ENCODE measurements around the gene PAK4. TPM values are rescaled to one million over a fixed set of nuclear protein-coding genes. Genes with fewer than 3 reads are reported as not detected.
A peak's percentile ranks its signal among the peaks of the same experiment; 100 is the strongest.

Gene PAK4
- polyA plus RNA-seq, 6 donors from 2014 or later, result 0.09 to 2.6 (median 1.7) TPM

- no peaks in the 10 kb centered on the region for H3K27me3 Mint-ChIP-seq
- H3K4me3 Mint-ChIP-seq, result no peak overlapping the region
- no peaks in the 10 kb centered on the region for H3K9me3 Mint-ChIP-seq
- peaks cover 20 to 38% (median 29%) of the 10 kb centered on the region in 3 donors for H3K4me1 Mint-ChIP-seq
- no peaks in the 10 kb centered on the region for H3K36me3 Mint-ChIP-seq
- ATAC-seq (ENCODE audit: low read depth in 2 of 2) (no peak), DNase-seq (no peak)
- no peak overlapping the region for H3K27ac Mint-ChIP-seq
Observed at GRCh38 chr19:39150235-39150634, 24.6 kb downstream of the PAK4 start.

- Mint-ChIP-seq H3K9me3 (no peaks in the 10 kb centered on the region), H3K4me1 (peaks cover 20 to 32% (median 29%) of the 10 kb centered on the region in 3 donors), H3K36me3 (no peaks in the 10 kb centered on the region), H3K27ac (peak overlapping the region in 1 of 6 donors; percentile 68), H3K4me3 (no peak overlapping the region), H3K27me3 (no peaks in the 10 kb centered on the region)
- no peak for ATAC-seq (ENCODE audit: low read depth in 2 of 2)
- no peak for DNase-seq
Observed at GRCh38 chr19:39150807-39151600, 25.4 kb downstream of the PAK4 start.

GRCh38 chr19:39152066-39152465 lies 26.5 kb downstream of the PAK4 start:
- ATAC-seq (ENCODE audit: low read depth in 2 of 2), result no peak
- Mint-ChIP-seq H3K27ac (peak overlapping the region in 1 of 6 donors; percentile 41), H3K9me3 (no peaks in the 10 kb centered on the region), H3K36me3 (no peaks in the 10 kb centered on the region), H3K4me3 (no peak overlapping the region), H3K27me3 (no peaks in the 10 kb centered on the region), H3K4me1 (peaks cover 13 to 25% (median 21%) of the 10 kb centered on the region in 3 donors)
- no peak for DNase-seq

- Mint-ChIP-seq H3K27ac (no peak overlapping the region), H3K4me3 (no peak overlapping the region), H3K36me3 (no peaks in the 10 kb centered on the region), H3K4me1 (peaks cover 19 to 30% (median 28%) of the 10 kb centered on the region in 3 donors), H3K27me3 (no peaks in the 10 kb centered on the region), H3K9me3 (no peaks in the 10 kb centered on the region)
- DNase-seq (no peak), ATAC-seq (ENCODE audit: low read depth in 2 of 2) (no peak)
Observed at GRCh38 chr19:39154100-39154628, 28.6 kb downstream of the PAK4 start.

- ATAC-seq (ENCODE audit: low read depth in 2 of 2) (no peak), DNase-seq (no peak)
- Mint-ChIP-seq H3K27ac (no peak overlapping the region), H3K9me3 (no peaks in the 10 kb centered on the region), H3K36me3 (no peaks in the 10 kb centered on the region), H3K4me3 (no peak overlapping the region), H3K27me3 (no peaks in the 10 kb centered on the region), H3K4me1 (peaks cover 19 to 30% (median 28%) of the 10 kb centered on the region in 3 donors)
Observed at GRCh38 chr19:39154629-39155100, 29.1 kb downstream of the PAK4 start.

- DNase-seq, result no peak
- no peak for ATAC-seq (ENCODE audit: low read depth in 2 of 2)
- H3K27me3 Mint-ChIP-seq, result no peaks in the 10 kb centered on the region
- H3K4me1 Mint-ChIP-seq, result peaks cover 19 to 28% (median 28%) of the 10 kb centered on the region in 3 donors
- no peak overlapping the region for H3K27ac Mint-ChIP-seq
- H3K4me3 Mint-ChIP-seq, result no peak overlapping the region
- no peaks in the 10 kb centered on the region for H3K36me3 Mint-ChIP-seq
- no peaks in the 10 kb centered on the region for H3K9me3 Mint-ChIP-seq
Observed at GRCh38 chr19:39155114-39155700, 29.6 kb downstream of the PAK4 start.

- no peaks in the 10 kb centered on the region for H3K27me3 Mint-ChIP-seq
- DNase-seq (no peak), ATAC-seq (ENCODE audit: low read depth in 2 of 2) (no peak)
- H3K36me3 Mint-ChIP-seq, result no peaks in the 10 kb centered on the region
- no peak overlapping the region for H3K4me3 Mint-ChIP-seq
- H3K4me1 Mint-ChIP-seq, result peaks cover 18 to 27% (median 23%) of the 10 kb centered on the region in 3 donors
- no peaks in the 10 kb centered on the region for H3K9me3 Mint-ChIP-seq
- peak overlapping the region in 1 of 6 donors; percentile 88 for H3K27ac Mint-ChIP-seq
Observed at GRCh38 chr19:39155741-39156140, 30.2 kb downstream of the PAK4 start.

- Mint-ChIP-seq H3K27me3 (no peaks in the 10 kb centered on the region), H3K9me3 (no peaks in the 10 kb centered on the region), H3K4me1 (peaks cover 15 to 25% (median 18%) of the 10 kb centered on the region in 3 donors), H3K4me3 (no peak overlapping the region), H3K36me3 (no peaks in the 10 kb centered on the region), H3K27ac (no peak overlapping the region)
- no peak for DNase-seq
- no peak for ATAC-seq (ENCODE audit: low read depth in 2 of 2)
Observed at GRCh38 chr19:39156326-39157230, 31.0 kb downstream of the PAK4 start.

- no peaks in the 10 kb centered on the region for H3K9me3 Mint-ChIP-seq
- peak overlapping the region in 1 of 6 donors; percentile 26 for H3K27ac Mint-ChIP-seq
- ATAC-seq (ENCODE audit: low read depth in 2 of 2), result no peak
- H3K4me3 Mint-ChIP-seq, result no peak overlapping the region
- H3K27me3 Mint-ChIP-seq, result no peaks in the 10 kb centered on the region
- DNase-seq, result no peak
- no peaks in the 10 kb centered on the region for H3K36me3 Mint-ChIP-seq
- peaks cover 15 to 28% (median 18%) of the 10 kb centered on the region in 3 donors for H3K4me1 Mint-ChIP-seq
Observed at GRCh38 chr19:39157275-39157996, 31.9 kb downstream of the PAK4 start.

GRCh38 chr19:39157997-39158389 lies 32.4 kb downstream of the PAK4 start:
- Mint-ChIP-seq H3K27ac (peak overlapping the region in 1 of 6 donors; percentile 26), H3K4me3 (no peak overlapping the region), H3K9me3 (no peaks in the 10 kb centered on the region), H3K4me1 (peaks cover 18 to 33% (median 18%) of the 10 kb centered on the region in 3 donors), H3K27me3 (no peaks in the 10 kb centered on the region), H3K36me3 (no peaks in the 10 kb centered on the region)
- DNase-seq (no peak), ATAC-seq (ENCODE audit: low read depth in 2 of 2) (no peak)

GRCh38 chr19:39158646-39159260 lies 33.2 kb downstream of the PAK4 start:
- H3K4me1 Mint-ChIP-seq, result peaks cover 18 to 32% (median 20%) of the 10 kb centered on the region in 3 donors
- no peak for ATAC-seq (ENCODE audit: low read depth in 2 of 2)
- no peaks in the 10 kb centered on the region for H3K36me3 Mint-ChIP-seq
- no peaks in the 10 kb centered on the region for H3K27me3 Mint-ChIP-seq
- no peak overlapping the region for H3K4me3 Mint-ChIP-seq
- DNase-seq, result no peak
- no peak overlapping the region for H3K27ac Mint-ChIP-seq
- no peaks in the 10 kb centered on the region for H3K9me3 Mint-ChIP-seq

GRCh38 chr19:39160523-39160861 lies 34.9 kb downstream of the PAK4 start:
- no peaks in the 10 kb centered on the region for H3K36me3 Mint-ChIP-seq
- H3K27me3 Mint-ChIP-seq, result no peaks in the 10 kb centered on the region
- H3K9me3 Mint-ChIP-seq, result no peaks in the 10 kb centered on the region
- peaks cover 16 to 30% (median 21%) of the 10 kb centered on the region in 3 donors for H3K4me1 Mint-ChIP-seq
- no peak overlapping the region for H3K4me3 Mint-ChIP-seq
- DNase-seq (no peak), ATAC-seq (ENCODE audit: low read depth in 2 of 2) (no peak)
- peak overlapping the region in 1 of 6 donors; percentile 25 for H3K27ac Mint-ChIP-seq
